ENCODE data around the gene PAGR1. TPM values are rescaled to one million over a fixed set of nuclear protein-coding genes. Genes with fewer than 3 reads are reported as not detected.

PAGR1 gene
- total RNA-seq, 4 donors from 2014 or later: 20.9 to 26.9 (median 26.5) TPM

DNA sequence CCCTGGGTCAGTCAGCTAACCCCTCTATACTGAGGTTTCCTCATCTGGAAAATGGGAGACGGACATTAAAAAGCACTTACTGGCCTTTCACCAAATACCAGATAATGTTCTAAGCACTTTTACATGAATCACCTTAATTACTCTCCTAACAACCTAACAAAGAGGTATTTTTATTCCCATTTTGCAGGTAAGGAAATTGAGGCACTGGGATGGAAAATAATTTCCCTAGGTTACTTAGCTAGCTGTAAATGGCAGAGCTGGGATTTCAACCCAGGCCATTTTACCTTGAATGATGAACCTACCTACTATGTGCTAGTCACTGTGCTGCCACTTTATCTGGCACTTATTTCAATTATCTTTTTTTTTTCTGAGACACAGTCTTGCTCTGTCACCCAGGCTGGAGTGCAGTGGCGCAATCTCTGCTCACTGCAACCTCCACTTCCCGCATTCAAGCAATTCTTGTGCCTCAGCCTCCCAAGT, 21.7 kb upstream of the PAGR1 start:
- no peak for TF ChIP-seq EP300 (IDR thresholded peaks at IDR 0.05)
- TF ChIP-seq POLR2AphosphoS5 (IDR thresholded peaks at IDR 0.05): no peak
- TF ChIP-seq, protein P1, sequence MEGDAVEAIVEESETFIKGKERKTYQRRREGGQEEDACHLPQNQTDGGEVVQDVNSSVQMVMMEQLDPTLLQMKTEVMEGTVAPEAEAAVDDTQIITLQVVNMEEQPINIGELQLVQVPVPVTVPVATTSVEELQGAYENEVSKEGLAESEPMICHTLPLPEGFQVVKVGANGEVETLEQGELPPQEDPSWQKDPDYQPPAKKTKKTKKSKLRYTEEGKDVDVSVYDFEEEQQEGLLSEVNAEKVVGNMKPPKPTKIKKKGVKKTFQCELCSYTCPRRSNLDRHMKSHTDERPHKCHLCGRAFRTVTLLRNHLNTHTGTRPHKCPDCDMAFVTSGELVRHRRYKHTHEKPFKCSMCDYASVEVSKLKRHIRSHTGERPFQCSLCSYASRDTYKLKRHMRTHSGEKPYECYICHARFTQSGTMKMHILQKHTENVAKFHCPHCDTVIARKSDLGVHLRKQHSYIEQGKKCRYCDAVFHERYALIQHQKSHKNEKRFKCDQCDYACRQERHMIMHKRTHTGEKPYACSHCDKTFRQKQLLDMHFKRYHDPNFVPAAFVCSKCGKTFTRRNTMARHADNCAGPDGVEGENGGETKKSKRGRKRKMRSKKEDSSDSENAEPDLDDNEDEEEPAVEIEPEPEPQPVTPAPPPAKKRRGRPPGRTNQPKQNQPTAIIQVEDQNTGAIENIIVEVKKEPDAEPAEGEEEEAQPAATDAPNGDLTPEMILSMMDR (IDR thresholded peaks at IDR 0.05): no peak
- TF ChIP-seq POLR2A (IDR thresholded peaks at IDR 0.05; ENCODE audit: low read depth): no peak
- no peak for DNase-seq (ENCODE audit: extremely low spot score)
- Histone ChIP-seq H3K36me3 (peaks cover 4 to 28% (median 22%) of the 10 kb centered on the region in 4 donors), H3K27me3 (no peaks in the 10 kb centered on the region), H3K27ac (replicated peaks in 1 of 4) (no peak overlapping the region), H3K4me1 (peaks cover 16 to 26% (median 19%) of the 10 kb centered on the region in 4 donors), H3K9me3 (no peaks in the 10 kb centered on the region), H3K4me3 (no peak overlapping the region)
- 96% methylated on average over 3 of the region's 3 CpGs for WGBS
- intact Hi-C loops (cut with DNase I): loop anchor here (10.0 kb wide), 1 partner anchor 201 kb away; the partner anchor contains the start of genes HIRIP3 and INO80E

DNA sequence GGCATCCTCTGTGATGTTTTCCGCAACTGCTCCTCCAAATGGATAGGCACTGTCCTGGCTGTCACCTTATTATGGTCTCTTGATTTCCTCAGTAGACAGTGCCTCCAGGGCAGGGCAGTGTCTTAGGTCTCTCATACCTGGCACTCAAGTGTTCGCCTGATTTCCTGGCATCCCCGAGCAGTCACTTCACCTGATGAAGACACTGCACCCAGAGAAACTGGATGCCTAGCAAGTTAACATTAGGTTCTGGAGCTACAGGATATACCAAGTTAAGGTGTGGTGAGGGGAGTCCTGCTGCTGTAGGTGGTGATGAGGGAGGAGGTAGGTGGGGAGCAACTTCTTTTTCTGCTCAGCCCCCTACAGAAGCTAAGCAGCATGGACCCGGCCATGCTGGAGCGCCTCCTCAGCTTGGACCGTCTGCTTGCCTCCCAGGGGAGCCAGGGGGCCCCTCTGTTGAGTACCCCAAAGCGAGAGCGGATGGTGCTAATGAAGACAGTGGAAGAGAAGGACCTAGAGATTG, 13.5 kb upstream of the PAGR1 start:
- no peaks in the 10 kb centered on the region for H3K9me3 ChIP-seq
- DNase-seq (ENCODE audit: extremely low spot score): no peak
- H3K4me1 ChIP-seq: peaks cover 14 to 21% (median 18%) of the 10 kb centered on the region in 4 donors
- TF ChIP-seq POLR2A (IDR thresholded peaks at IDR 0.05; ENCODE audit: low read depth) (no peak), POLR2AphosphoS5 (IDR thresholded peaks at IDR 0.05) (no peak), EP300 (IDR thresholded peaks at IDR 0.05) (no peak)
- TF ChIP-seq, protein P1 (IDR thresholded peaks at IDR 0.05): no peak
- intact Hi-C loops (cut with DNase I): no loop called here
- WGBS: 96% methylated on average over 8 of the region's 8 CpGs
- H3K36me3 ChIP-seq: peaks cover 10 to 39% (median 29%) of the 10 kb centered on the region in 4 donors
- peaks cover 0 to 2% (median 0%) of the 10 kb centered on the region in 4 donors for H3K27me3 ChIP-seq
- H3K4me3 ChIP-seq: no peak overlapping the region
- peak overlapping the region in 2 of 4 donors; percentile 20 to 96 for H3K27ac ChIP-seq (replicated peaks in 1 of 4)

DNA sequence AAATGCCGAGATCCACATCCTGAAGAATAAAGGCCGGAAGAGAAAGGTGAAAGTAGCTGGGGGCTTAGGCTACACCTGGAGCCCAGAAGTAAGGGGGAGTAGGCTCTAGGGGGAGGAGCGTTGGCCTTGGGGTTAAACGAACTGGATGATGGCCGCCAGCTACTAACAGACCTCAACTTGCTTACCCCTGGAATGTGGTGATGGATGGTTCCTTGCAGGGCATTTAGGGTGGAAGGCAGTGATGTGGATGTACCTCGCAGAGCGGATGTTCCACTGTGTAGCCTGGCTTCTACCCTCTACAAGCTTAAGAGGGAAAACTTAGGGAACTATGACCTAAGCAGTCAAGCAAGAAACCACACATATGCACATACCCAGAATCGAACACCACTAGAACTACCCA, 11.9 kb upstream of the PAGR1 start:
- Histone ChIP-seq H3K9me3 (no peaks in the 10 kb centered on the region), H3K27ac (replicated peaks in 1 of 4) (peak overlapping the region; percentile 90 to 99 (median 98)), H3K4me3 (peak overlapping the region in 2 of 4 donors; percentile 77 to 78), H3K27me3 (peaks cover 0 to 2% (median 0%) of the 10 kb centered on the region in 4 donors), H3K36me3 (peaks cover 8 to 31% (median 26%) of the 10 kb centered on the region in 4 donors), H3K4me1 (peaks cover 29 to 37% (median 34%) of the 10 kb centered on the region in 4 donors)
- TF ChIP-seq, protein P1 (IDR thresholded peaks at IDR 0.05): no peak
- TF ChIP-seq EP300 (IDR thresholded peaks at IDR 0.05): no peak
- TF ChIP-seq POLR2AphosphoS5 (IDR thresholded peaks at IDR 0.05): no peak
- TF ChIP-seq POLR2A (IDR thresholded peaks at IDR 0.05; ENCODE audit: low read depth): no peak
- 74% methylated on average over 8 of the region's 8 CpGs for WGBS
- DNase-seq (ENCODE audit: extremely low spot score): no peak
- intact Hi-C loops (cut with DNase I): no loop called here

DNA sequence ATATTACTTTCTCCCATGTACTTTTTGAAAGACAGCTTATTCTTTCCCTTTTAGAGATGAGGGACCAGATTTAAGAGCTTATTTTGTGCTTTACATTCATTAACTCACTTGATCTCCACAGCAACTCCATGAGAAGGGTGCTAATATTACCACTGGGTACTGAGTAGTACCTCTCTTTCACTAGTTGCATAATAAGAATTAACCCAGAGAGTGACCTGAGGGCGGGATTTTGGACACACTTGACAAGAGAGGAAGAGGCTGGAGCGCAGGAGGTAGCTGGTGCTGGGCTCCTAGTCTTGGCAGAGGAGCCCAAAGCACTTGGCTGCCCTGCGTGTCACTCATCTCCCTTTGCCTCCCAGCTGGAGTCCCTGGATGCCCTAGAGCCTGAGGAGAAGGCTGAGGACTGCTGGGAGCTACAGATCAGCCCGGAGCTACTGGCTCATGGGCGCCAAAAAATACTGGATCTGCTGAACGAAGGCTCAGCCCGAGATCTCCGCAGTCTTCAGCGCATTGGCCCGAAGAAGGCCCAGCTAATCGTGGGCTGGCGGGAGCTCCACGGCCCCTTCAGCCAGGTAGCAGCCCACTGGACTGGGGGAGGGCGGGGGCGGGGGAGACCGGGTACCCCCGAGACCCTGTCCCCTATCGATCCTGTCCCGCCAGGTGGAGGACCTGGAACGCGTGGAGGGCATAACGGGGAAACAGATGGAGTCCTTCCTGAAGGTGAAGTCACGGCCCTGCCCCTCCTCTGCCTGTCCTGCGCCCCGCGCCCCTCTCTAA, 11.3 kb upstream of the PAGR1 start:
- no peaks in the 10 kb centered on the region for H3K9me3 ChIP-seq
- intact Hi-C loops (cut with DNase I): no loop called here
- H3K27me3 ChIP-seq: peaks cover 0 to 2% (median 0%) of the 10 kb centered on the region in 4 donors
- TF ChIP-seq, protein P1 (IDR thresholded peaks at IDR 0.05): no peak
- no peak for TF ChIP-seq POLR2A (IDR thresholded peaks at IDR 0.05; ENCODE audit: low read depth)
- no peak for TF ChIP-seq EP300 (IDR thresholded peaks at IDR 0.05)
- TF ChIP-seq POLR2AphosphoS5 (IDR thresholded peaks at IDR 0.05): no peak
- peak overlapping the region; percentile 90 to 99 (median 98) for H3K27ac ChIP-seq (replicated peaks in 1 of 4)
- DNase-seq (ENCODE audit: extremely low spot score): no peak
- peaks cover 2 to 31% (median 26%) of the 10 kb centered on the region in 4 donors for H3K36me3 ChIP-seq
- under 1% methylated on average over 17 of the region's 26 CpGs for WGBS
- H3K4me3 ChIP-seq: peak overlapping the region; percentile 69 to 96 (median 78)
- peaks cover 36 to 43% (median 40%) of the 10 kb centered on the region in 4 donors for H3K4me1 ChIP-seq

All from esophagus muscularis mucosa (tissue), 4 donors.